Heart right ventricle (tissue), 16 donors: ENCODE measurements around the gene ZZZ3. TPM values are rescaled to one million over a fixed set of nuclear protein-coding genes. Genes with fewer than 3 reads are reported as not detected.

Experiments
- ATAC-seq, 8 donors: fragments of 200-7000 bp; cut with Tn5 transposase; one replicate each; pipeline ENCODE4 v1.9.1; 2020; ENCODE audit warnings: mild to moderate bottlenecking in 8 of 8, moderate library complexity in 8 of 8, moderate number of reproducible peaks in 1 of 8
- DNase-seq, 2 donors: peaks; one replicate each; pipeline ENCODE4 v3.0.0-alpha.2; 2020
- H3K27ac ChIP-seq, 10 donors: fragments of 200-600 bp; sonication (generic) in 2 of 10; one replicate each; pipeline versions ENCODE4 v1.5.0 to v1.8.0; 2020 to 2022; ENCODE audit warnings: mild to moderate bottlenecking in 3 of 10
- H3K27me3 ChIP-seq, 7 donors: fragments of 200-600 bp; one replicate each; pipeline ENCODE4 v1.8.0; 2021 to 2022; ENCODE audit warnings: mild to moderate bottlenecking in 2 of 7
- H3K36me3 ChIP-seq, 9 donors: fragments of 200-600 bp; sonication (generic) in 1 of 9; one replicate each; pipeline versions ENCODE4 v1.5.0 to v1.8.0; 2020 to 2022; ENCODE audit warnings: mild to moderate bottlenecking in 2 of 9
- H3K4me1 ChIP-seq, 9 donors: fragments of 200-600 bp; sonication (generic) in 1 of 9; one replicate each; pipeline versions ENCODE4 v1.5.0 to v1.8.0; 2020 to 2022; ENCODE audit warnings: mild to moderate bottlenecking in 4 of 9
- H3K4me3 ChIP-seq, 10 donors: fragments of 200-600 bp; sonication (generic) in 2 of 10; one replicate each; pipeline versions ENCODE4 v1.5.0 to v1.8.0; 2020 to 2022; ENCODE audit warnings: mild to moderate bottlenecking in 7 of 10, moderate library complexity in 2 of 10
- H3K9me3 ChIP-seq, 11 donors: fragments of 200-600 bp in 10 of 11; sonication (generic) in 2 of 11; one replicate each; pipeline versions ENCODE4 v1.5.0 to v1.8.0; 2013 to 2022; ENCODE audit warnings: mild to moderate bottlenecking in 2 of 11, control low read depth in 1 of 11, moderate library complexity in 1 of 11
- CTCF ChIP-seq, 9 donors: fragments of 200-600 bp; sonication (generic) in 2 of 9; IDR thresholded peaks; one replicate each; pipeline versions ENCODE4 v1.5.0 to v1.8.0; 2021 to 2022; ENCODE audit warnings: antibody characterized with exemption in 9 of 9, mild to moderate bottlenecking in 5 of 9, moderate library complexity in 1 of 9
- WGBS, 2 donors: extraction: QIAGEN DNeasy Blood & Tissue Kit; methylation state at CpG; one replicate each; pipeline ENCODE4 v1.1.7; 2013; ENCODE audit warnings: inconsistent platforms in 1 of 2; 5-methylcytosine and 5-hydroxymethylcytosine counted together
- intact Hi-C, 10 donors: fragments of 100-400 bp; cut with DNase I; formaldehyde crosslinking; loops; one replicate each; pipeline versions ENCODE4 v1.11.1 to v1.14.2; 2022
- polyA plus RNA-seq, 2 donors: library from polyadenylated mRNA; stranded (reverse); fragments of 200-250 nt; gene quantifications; one replicate each; pipeline ENCODE4 v1.2.3, GENCODE V29; 2013
- total RNA-seq, 10 donors: library from RNA; stranded (reverse); fragmentation: NEBNext Ultra II Directional in 3 of 10; extraction: Animal tissue kit (Norgen Biotek cat#: 25700) in 3 of 10; gene quantifications; one replicate each; pipeline versions ENCODE4 v1.2.1 to v1.2.4, GENCODE V29; 2021 to 2023
- donor health status: Arrhythmogenic right ventricular cardiomyopathy.
- donor health status: ischemic (EF 13 %, LVEDD 7.1; RV severe dilation, severe dysfunction).
- donor health status: healthy with polysubstance abuse.
- donor health status: DM: no; HTN: yes; CAD: no.
- donor health status: DM: no; HTN: no; CAD: no.
- donor health status: ischemic (EF 25% LVEDD 6.9; RV normal size, moderate dysfunction).
- donor health status: ischemic (EF 25% LVEDD 5.7; RV mildly dilated, moderate dysfunction).
- donor health status: healthy.
- donor health status: DM: yes; HTN: yes; CAD: no.
- donor health status: Ischemic cardiomyopathy.
- donor health status: ischemic (EF 35%, LVEDD 5.7; RV mildly dilated, moderate dysfunction).
- donor health status: nonischemic (EF 11% LVEDD 7.7; RV severe dilation, severe dysfunction).
- donor health status: DM: yes; HTN: yes; CAD: no.
- donor health status: PGD.
- donor health status: ischemic (EF 29% LVEDD 5.4; RV normal size, mild dysfunction).
- donor health status: nonischemic (EF 23%, LVEDD 6.1; RV moderate dilation, normal function).

Gene ZZZ3
- total and polyA plus RNA-seq, 12 donors: 6.5 to 39.3 (median 33.3) TPM

DNA sequence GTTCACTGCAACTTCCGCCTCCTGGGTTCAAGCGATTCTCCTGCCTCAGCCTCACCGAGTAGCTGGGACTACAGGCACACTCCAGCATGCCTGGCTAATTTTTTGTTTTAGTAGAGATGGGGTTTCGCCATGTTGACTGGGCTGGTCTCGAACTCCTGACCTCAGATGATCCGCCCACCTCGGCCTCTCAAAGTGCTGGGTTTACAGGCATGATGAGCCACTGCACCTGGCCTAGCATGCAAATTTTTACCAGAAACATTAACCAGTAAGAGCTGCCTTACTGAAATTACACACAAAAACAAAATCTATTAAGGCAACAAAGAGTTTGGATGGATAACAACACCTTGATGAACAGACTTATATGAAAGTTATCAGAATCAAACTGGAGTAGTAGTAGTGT is 12.1 kb downstream of the ZZZ3 start:
- peaks cover 0 to 81% (median 33%) of the 10 kb centered on the region in 9 donors for H3K4me1 ChIP-seq
- H3K9me3 ChIP-seq: no peaks in the 10 kb centered on the region
- no peak for ATAC-seq
- no peak for DNase-seq
- TF ChIP-seq CTCF (IDR thresholded peaks at IDR 0.05): no peak
- 96 to 98% methylated on average over 7 of the region's 7 CpGs for WGBS, 2 donors
- no peak overlapping the region for H3K4me3 ChIP-seq
- intact Hi-C loops: no loop called here
- no peak overlapping the region for H3K27ac ChIP-seq
- H3K27me3 ChIP-seq: no peaks in the 10 kb centered on the region
- peaks cover 0 to 4% (median 0%) of the 10 kb centered on the region in 9 donors for H3K36me3 ChIP-seq

GRCh38 chr1:77668924-77669449 is 13.5 kb downstream of the ZZZ3 start:
- Histone ChIP-seq H3K4me3 (no peak overlapping the region), H3K4me1 (peaks cover 0 to 79% (median 37%) of the 10 kb centered on the region in 9 donors), H3K27ac (no peak overlapping the region), H3K27me3 (no peaks in the 10 kb centered on the region), H3K9me3 (no peaks in the 10 kb centered on the region), H3K36me3 (no peaks in the 10 kb centered on the region)
- DNase-seq: no peak
- WGBS, 2 donors: 14 to 20% methylated on average over 1 of the region's 1 CpG
- TF ChIP-seq CTCF (IDR thresholded peaks at IDR 0.05): no peak
- intact Hi-C loops: no loop called here
- no peak for ATAC-seq

DNA sequence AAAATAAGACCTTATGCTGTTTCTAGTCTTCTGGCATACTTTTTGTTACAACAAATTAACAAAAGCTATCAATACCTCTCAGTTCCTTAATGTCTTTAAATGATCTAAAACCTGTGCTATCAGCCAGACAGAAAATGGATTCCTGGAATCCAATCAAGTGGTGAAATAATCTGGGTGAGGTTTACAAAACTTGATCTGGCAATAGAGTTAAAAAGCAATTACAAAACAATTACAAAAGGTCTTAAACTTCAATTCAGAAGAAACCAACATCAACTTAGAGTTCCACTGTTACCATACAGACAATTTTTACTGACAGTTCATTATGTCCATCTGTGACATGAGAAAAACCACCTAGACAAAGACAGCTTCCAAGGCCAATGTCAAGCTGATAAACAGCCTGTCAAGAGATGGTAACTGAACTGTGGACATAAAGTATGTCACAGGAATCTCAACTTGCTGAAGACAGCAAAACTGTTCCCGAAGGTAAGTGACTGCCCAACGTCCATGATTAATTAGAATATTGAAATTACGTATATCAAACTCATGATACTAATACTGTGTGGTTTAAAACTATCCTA is 17.4 kb downstream of the ZZZ3 start:
- WGBS, 2 donors: 55 to 62% methylated on average over 3 of the region's 3 CpGs

DNA sequence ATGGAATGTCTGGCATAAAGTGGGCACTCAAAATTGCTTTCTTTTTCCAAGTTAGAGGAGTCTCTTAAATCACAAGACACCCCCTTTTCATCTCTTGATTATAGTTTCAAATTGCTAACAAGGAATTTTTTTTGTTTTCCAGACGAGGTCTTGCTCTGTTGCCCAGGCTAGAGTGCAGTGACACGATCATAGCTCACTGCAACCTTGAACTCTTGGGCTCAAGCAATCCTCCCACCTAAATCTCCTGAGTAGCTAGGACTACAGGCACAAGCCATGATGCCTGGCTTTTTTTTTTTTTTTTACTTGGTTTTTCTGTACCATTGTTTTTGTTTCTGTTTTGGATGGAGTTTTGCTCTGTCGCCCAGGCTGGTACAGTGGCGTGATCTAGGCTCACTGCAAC is 20.8 kb downstream of the ZZZ3 start:
- Histone ChIP-seq H3K4me1 (peaks cover 0 to 28% (median 15%) of the 10 kb centered on the region in 9 donors), H3K27ac (no peak overlapping the region), H3K36me3 (no peaks in the 10 kb centered on the region), H3K4me3 (no peak overlapping the region), H3K9me3 (no peaks in the 10 kb centered on the region), H3K27me3 (no peaks in the 10 kb centered on the region)
- no peak for DNase-seq
- intact Hi-C loops: no loop called here
- 88 to 91% methylated on average over 4 of the region's 4 CpGs for WGBS, 2 donors
- TF ChIP-seq CTCF (IDR thresholded peaks at IDR 0.05): no peak
- ATAC-seq: no peak

More for the DNA sequence above, 17.4 kb downstream of the ZZZ3 start:
- Histone ChIP-seq H3K36me3 (no peaks in the 10 kb centered on the region), H3K27ac (no peak overlapping the region), H3K27me3 (no peaks in the 10 kb centered on the region), H3K9me3 (no peaks in the 10 kb centered on the region), H3K4me1 (peaks cover 0 to 44% (median 20%) of the 10 kb centered on the region in 9 donors), H3K4me3 (no peak overlapping the region)
- no peak for ATAC-seq
- TF ChIP-seq CTCF (IDR thresholded peaks at IDR 0.05): no peak
- intact Hi-C loops: no loop called here
- no peak for DNase-seq
